Neural cell (in vitro differentiated cells): ENCODE results near the gene RGS12.

Source experiments
- CTCF ChIP-seq: fragments of 450-650 bp; IDR thresholded peaks from 2 replicates; pipeline ENCODE4 v1.5.1; 2014; ENCODE audit warnings: antibody characterized with exemption, mild to moderate bottlenecking, moderate library complexity; ENCODE audit not compliant: poor library complexity, severe bottlenecking
- EP300 ChIP-seq: fragments of 450-650 bp; conservative IDR thresholded peaks from 2 replicates; pipeline ENCODE4 v1.6.1; 2014; ENCODE audit warnings: antibody characterized with exemption, mild to moderate bottlenecking, moderate library complexity; ENCODE audit not compliant: poor library complexity, severe bottlenecking
- MXI1 ChIP-seq: fragments of 450-650 bp; conservative IDR thresholded peaks from 2 replicates; pipeline ENCODE4 v1.6.1; 2014; ENCODE audit warnings: antibody characterized with exemption, mild to moderate bottlenecking; ENCODE audit not compliant: poor library complexity, severe bottlenecking
- POLR2AphosphoS5 ChIP-seq: IDR thresholded peaks from 2 replicates; pipeline ENCODE4 v1.6.1; 2012

GRCh38 chr4:3314706-3315260, 22.0 kb downstream of the RGS12 start:
- no peak for TF ChIP-seq POLR2AphosphoS5
- no peak for TF ChIP-seq EP300
- TF ChIP-seq CTCF: no peak
- TF ChIP-seq MXI1: no peak
